ENCODE data around the gene CEP95. TPM values are rescaled to one million over a fixed set of nuclear protein-coding genes. Genes with fewer than 3 reads are reported as not detected.

The CEP95 gene
- total RNA-seq, 1 experiment from 2014 or later, result 77.0 TPM

DNA sequence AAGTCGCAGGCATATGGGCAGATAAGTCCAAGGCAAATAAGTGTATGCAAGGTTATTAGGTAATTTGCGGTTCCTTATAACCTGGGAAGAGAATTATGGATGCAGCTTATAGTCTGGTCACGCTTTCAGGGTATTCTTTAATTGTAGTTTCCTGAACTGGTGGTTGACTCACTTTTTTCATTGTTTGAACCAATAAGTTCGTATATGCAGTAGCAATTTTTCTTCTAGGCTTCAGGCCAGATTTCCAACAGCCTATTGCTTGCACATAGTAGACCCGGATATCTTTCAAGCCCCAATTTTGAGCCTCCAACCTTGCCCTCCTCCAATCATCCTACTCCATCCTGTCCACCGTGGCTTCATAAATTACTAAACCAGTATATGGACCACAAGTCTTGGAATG lies 12.8 kb downstream of the CEP95 start (continued):
- TF ChIP-seq, protein P1, sequence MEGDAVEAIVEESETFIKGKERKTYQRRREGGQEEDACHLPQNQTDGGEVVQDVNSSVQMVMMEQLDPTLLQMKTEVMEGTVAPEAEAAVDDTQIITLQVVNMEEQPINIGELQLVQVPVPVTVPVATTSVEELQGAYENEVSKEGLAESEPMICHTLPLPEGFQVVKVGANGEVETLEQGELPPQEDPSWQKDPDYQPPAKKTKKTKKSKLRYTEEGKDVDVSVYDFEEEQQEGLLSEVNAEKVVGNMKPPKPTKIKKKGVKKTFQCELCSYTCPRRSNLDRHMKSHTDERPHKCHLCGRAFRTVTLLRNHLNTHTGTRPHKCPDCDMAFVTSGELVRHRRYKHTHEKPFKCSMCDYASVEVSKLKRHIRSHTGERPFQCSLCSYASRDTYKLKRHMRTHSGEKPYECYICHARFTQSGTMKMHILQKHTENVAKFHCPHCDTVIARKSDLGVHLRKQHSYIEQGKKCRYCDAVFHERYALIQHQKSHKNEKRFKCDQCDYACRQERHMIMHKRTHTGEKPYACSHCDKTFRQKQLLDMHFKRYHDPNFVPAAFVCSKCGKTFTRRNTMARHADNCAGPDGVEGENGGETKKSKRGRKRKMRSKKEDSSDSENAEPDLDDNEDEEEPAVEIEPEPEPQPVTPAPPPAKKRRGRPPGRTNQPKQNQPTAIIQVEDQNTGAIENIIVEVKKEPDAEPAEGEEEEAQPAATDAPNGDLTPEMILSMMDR (IDR thresholded peaks at IDR 0.05 in 2 of 3, conservative IDR thresholded peaks at IDR 0.05 in 1 of 3; ENCODE audit: borderline replicate concordance in 1 of 3, insufficient read depth in 1 of 3, low read depth in 2 of 3, low read length in 2 of 3), result no peak
- TF ChIP-seq, protein P2, sequence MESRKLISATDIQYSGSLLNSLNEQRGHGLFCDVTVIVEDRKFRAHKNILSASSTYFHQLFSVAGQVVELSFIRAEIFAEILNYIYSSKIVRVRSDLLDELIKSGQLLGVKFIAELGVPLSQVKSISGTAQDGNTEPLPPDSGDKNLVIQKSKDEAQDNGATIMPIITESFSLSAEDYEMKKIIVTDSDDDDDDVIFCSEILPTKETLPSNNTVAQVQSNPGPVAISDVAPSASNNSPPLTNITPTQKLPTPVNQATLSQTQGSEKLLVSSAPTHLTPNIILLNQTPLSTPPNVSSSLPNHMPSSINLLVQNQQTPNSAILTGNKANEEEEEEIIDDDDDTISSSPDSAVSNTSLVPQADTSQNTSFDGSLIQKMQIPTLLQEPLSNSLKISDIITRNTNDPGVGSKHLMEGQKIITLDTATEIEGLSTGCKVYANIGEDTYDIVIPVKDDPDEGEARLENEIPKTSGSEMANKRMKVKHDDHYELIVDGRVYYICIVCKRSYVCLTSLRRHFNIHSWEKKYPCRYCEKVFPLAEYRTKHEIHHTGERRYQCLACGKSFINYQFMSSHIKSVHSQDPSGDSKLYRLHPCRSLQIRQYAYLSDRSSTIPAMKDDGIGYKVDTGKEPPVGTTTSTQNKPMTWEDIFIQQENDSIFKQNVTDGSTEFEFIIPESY (IDR thresholded peaks at IDR 0.05; ENCODE audit: extremely low read depth, insufficient replicate concordance, low read length), result no peak
- TF ChIP-seq ELF1 (IDR thresholded peaks at IDR 0.05; ENCODE audit: borderline replicate concordance, low read depth), result no peak
- no peak for TF ChIP-seq SRF (IDR thresholded peaks at IDR 0.05; ENCODE audit: low read depth)

DNA sequence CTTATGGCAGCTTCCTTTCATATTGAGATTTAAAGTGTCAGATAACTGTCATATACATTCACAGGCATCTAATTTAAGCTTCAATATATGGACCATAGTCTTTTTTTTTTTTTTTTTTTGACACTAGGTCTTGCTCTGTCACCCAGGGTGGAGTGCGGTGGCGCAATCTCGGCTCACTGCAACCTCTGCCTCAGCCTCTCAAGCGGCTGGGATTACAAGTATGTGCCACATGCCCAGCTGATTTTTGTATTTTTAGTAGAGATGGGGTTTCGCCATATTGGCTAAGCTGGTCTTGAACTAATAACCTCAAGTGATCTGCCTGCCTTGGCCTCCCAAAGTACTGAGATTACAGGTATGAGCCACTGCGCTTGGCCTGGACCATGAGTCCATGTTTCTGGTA lies 13.6 kb downstream of the CEP95 start:
- no peaks in the 10 kb centered on the region for H3K27me3 ChIP-seq (ENCODE audit: insufficient read depth, low read length)
- peaks cover 73 to 75% of the 10 kb centered on the region in 2 experiments; a peak in 3 of 4 replicates for H3K36me3 ChIP-seq (ENCODE audit: control insufficient read depth in 1 of 2, insufficient read depth in 2 of 2, low read length in 2 of 2)
- no peak for TF ChIP-seq FOSL1 (IDR thresholded peaks at IDR 0.05; ENCODE audit: low read depth)
- TF ChIP-seq, protein P3, sequence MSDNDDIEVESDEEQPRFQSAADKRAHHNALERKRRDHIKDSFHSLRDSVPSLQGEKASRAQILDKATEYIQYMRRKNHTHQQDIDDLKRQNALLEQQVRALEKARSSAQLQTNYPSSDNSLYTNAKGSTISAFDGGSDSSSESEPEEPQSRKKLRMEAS (IDR thresholded peaks at IDR 0.05), result no peak
- TF ChIP-seq YY1 (IDR thresholded peaks at IDR 0.05; ENCODE audit: extremely low read depth, insufficient replicate concordance, low read depth, low read length), result no peak
- no peak for TF ChIP-seq EZH2phosphoT487 (IDR thresholded peaks at IDR 0.05; ENCODE audit: borderline replicate concordance)
- TF ChIP-seq SIN3A (IDR thresholded peaks at IDR 0.05; ENCODE audit: low read depth), result no peak
- TF ChIP-seq EGR1 (IDR thresholded peaks at IDR 0.05; ENCODE audit: low read depth), result no peak
- no peak for TF ChIP-seq RAD21 (IDR thresholded peaks at IDR 0.05; ENCODE audit: low read depth)
- TF ChIP-seq JUND (IDR thresholded peaks at IDR 0.05), result no peak
- no peak for TF ChIP-seq POLR2AphosphoS5 (IDR thresholded peaks at IDR 0.05; ENCODE audit: low read depth, low read length)
- TF ChIP-seq, protein P2 (IDR thresholded peaks at IDR 0.05; ENCODE audit: extremely low read depth, insufficient replicate concordance, low read length), result no peak
- no peak for TF ChIP-seq SP1 (IDR thresholded peaks at IDR 0.05; ENCODE audit: low read depth)
- H4K20me1 ChIP-seq (ENCODE audit: insufficient read depth), result no peaks in the 10 kb centered on the region
- no peak for DNase-seq (ENCODE audit: low read depth, low spot score)
- no peaks in the 10 kb centered on the region for H3K9me3 ChIP-seq (ENCODE audit: control insufficient read depth in 1 of 2, insufficient read depth in 1 of 2, low read depth in 1 of 2, low read length in 2 of 2)
- no peak overlapping the region for H2AFZ ChIP-seq (ENCODE audit: low read depth, low read length, poor library complexity, severe bottlenecking)
- intact Hi-C loops (cut with micrococcal nuclease), result no loop called here
- H3K27ac ChIP-seq (ENCODE audit: low read depth, low read length), result no peak overlapping the region
- RAD21 ChIA-PET (ENCODE audit: low non-redundant PET in 1 of 2, low total read pairs in 2 of 2, uncharacterized antibody in 2 of 2, unreplicated experiment in 2 of 2), result no interaction called here
- no peaks in the 10 kb centered on the region for H3K4me1 ChIP-seq (ENCODE audit: control insufficient read depth in 1 of 2, insufficient read depth in 2 of 2, low read length in 2 of 2)
- CTCF ChIA-PET, result interaction anchor here (0.9 kb wide), 2 partner anchors 13 to 29 kb away, joined by 3 read pairs; no protein-coding TSS in a partner anchor
- no TSS peak for BruUV-seq (replicated peaks)
- no peak overlapping the region for H3K4me2 ChIP-seq (ENCODE audit: low read length)
- POLR2A ChIA-PET, result interaction anchor here (0.8 to 1.2 kb wide), 2 partner anchors 11 to 14 kb away, joined by 3 read pairs; partner anchors contain the start of gene CEP95
- peaks cover 63% of the 10 kb centered on the region for H3K79me2 ChIP-seq (ENCODE audit: insufficient read depth, low read length)
- no peaks in the 10 kb centered on the region for H3K9me2 ChIP-seq (ENCODE audit: insufficient read depth)
- H3K9ac ChIP-seq (ENCODE audit: low read length), result no peak overlapping the region
- H3K4me3 ChIP-seq (replicated peaks in 1 of 2; ENCODE audit: low read depth in 1 of 2, low read length in 2 of 2), result no peak overlapping the region
- no peak for ATAC-seq

Measured in HCT116 (cell line).